ENCODE measurements around the gene FAM163A.

FAM163A gene

GRCh38 chr1:179809506-179810366 lies 66.6 kb downstream of the FAM163A start:
- Histone ChIP-seq H3K9ac (ENCODE audit: insufficient read length) (no peak overlapping the region), H3K9me3 (ENCODE audit: low read depth, low read length) (no peaks in the 10 kb centered on the region), H3K27ac (no peak overlapping the region), H3K36me3 (ENCODE audit: insufficient read depth, low read length) (no peaks in the 10 kb centered on the region), H3K4me3 (no peak overlapping the region)
- TF ChIP-seq EZH2 (IDR thresholded peaks at IDR 0.05), result no peak
- TF ChIP-seq POLR2AphosphoS5 (IDR thresholded peaks at IDR 0.05; ENCODE audit: borderline replicate concordance, low read depth, low read length), result no peak
- no peak for TF ChIP-seq FOXP2 (optimal IDR thresholded peaks at IDR 0.05; ENCODE audit: control extremely low read depth, extremely low read length, insufficient read depth)
- peak; percentile 45 for DNase-seq (ENCODE audit: low read depth, low spot score)

DNA sequence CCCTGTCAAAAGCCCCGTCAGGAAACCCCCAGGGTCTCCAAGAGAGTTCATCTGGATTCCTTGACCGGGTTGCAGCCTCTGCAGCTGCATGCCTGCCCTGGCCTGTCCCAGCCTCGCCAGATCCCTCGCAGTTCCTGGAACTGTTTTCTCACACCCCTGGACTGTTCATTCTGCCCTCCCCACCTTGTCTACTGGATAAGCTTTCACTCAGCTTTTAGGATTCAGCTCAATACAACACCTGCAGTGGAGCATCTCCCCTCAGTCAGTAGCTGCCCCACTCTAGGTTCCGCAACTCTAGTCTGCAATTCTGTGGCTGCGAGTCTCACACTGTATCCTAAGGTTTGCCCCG lies 67.2 kb downstream of the FAM163A start:
- Histone ChIP-seq H3K27ac (no peak overlapping the region), H3K9ac (ENCODE audit: insufficient read length) (no peak overlapping the region), H3K36me3 (ENCODE audit: insufficient read depth, low read length) (no peaks in the 10 kb centered on the region), H3K9me3 (ENCODE audit: low read depth, low read length) (no peaks in the 10 kb centered on the region), H3K4me3 (no peak overlapping the region)
- no peak for DNase-seq (ENCODE audit: low read depth, low spot score)
- TF ChIP-seq FOXP2 (optimal IDR thresholded peaks at IDR 0.05; ENCODE audit: control extremely low read depth, extremely low read length, insufficient read depth) (no peak), POLR2AphosphoS5 (IDR thresholded peaks at IDR 0.05; ENCODE audit: borderline replicate concordance, low read depth, low read length) (no peak), EZH2 (IDR thresholded peaks at IDR 0.05) (no peak)

GRCh38 chr1:179812501-179813292 lies 69.6 kb downstream of the FAM163A start:
- DNase-seq (ENCODE audit: low read depth, low spot score), result no peak
- no peaks in the 10 kb centered on the region for H3K9me3 ChIP-seq (ENCODE audit: low read depth, low read length)
- H3K9ac ChIP-seq (ENCODE audit: insufficient read length), result no peak overlapping the region
- no peaks in the 10 kb centered on the region for H3K36me3 ChIP-seq (ENCODE audit: insufficient read depth, low read length)
- H3K4me3 ChIP-seq, result no peak overlapping the region
- TF ChIP-seq EZH2 (IDR thresholded peaks at IDR 0.05), result no peak
- no peak for TF ChIP-seq FOXP2 (optimal IDR thresholded peaks at IDR 0.05; ENCODE audit: control extremely low read depth, extremely low read length, insufficient read depth)
- TF ChIP-seq POLR2AphosphoS5 (IDR thresholded peaks at IDR 0.05; ENCODE audit: borderline replicate concordance, low read depth, low read length), result no peak
- no peak overlapping the region for H3K27ac ChIP-seq

DNA sequence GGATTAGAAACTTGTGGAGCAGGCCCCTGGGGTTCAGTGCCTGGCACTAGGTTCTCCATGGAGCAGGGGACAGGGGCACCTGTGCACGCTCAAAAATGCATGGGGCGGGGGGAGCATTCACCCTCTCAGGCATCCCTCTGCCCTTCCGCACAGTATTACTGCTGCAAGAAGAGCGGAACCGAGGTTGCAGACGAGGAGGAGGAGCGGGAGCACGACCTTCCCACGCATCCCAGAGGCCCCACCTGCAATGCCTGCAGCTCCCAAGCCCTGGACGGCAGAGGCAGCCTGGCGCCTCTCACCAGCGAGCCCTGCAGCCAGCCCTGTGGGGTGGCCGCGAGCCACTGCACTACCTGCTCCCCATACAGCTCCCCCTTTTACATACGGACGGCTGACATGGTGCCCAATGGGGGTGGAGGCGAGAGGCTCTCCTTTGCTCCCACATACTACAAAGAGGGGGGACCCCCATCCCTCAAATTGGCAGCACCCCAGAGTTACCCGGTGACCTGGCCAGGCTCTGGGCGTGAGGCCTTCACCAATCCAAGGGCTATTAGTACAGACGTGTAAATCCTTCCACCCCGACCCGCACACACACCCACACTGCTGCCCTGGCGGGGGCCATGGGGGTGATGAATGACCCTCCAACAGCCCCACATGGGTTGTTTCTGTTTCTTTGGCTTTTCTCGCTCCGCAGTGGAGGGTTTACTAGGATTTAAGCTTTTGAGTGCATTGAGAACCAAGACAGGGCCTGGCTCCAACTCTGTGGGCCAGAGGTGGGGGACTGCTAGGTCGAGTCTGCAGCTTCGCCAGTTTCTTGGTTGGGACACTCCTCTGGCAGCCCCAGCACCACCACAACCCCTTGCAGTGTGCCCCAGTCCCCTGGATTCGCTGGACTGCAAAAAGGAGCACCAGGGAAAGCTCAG lies 70.8 kb downstream of the FAM163A start:
- H3K4me3 ChIP-seq, result peak overlapping the region; percentile 74
- no peaks in the 10 kb centered on the region for H3K9me3 ChIP-seq (ENCODE audit: low read depth, low read length)
- no peak for DNase-seq (ENCODE audit: low read depth, low spot score)
- TF ChIP-seq FOXP2 (optimal IDR thresholded peaks at IDR 0.05; ENCODE audit: control extremely low read depth, extremely low read length, insufficient read depth) (no peak), POLR2AphosphoS5 (IDR thresholded peaks at IDR 0.05; ENCODE audit: borderline replicate concordance, low read depth, low read length) (no peak), EZH2 (IDR thresholded peaks at IDR 0.05) (no peak)
- no peak overlapping the region for H3K9ac ChIP-seq (ENCODE audit: insufficient read length)
- H3K36me3 ChIP-seq (ENCODE audit: insufficient read depth, low read length), result no peaks in the 10 kb centered on the region
- H3K27ac ChIP-seq, result no peak overlapping the region

- no peak for DNase-seq (ENCODE audit: low read depth, low spot score)
- TF ChIP-seq FOXP2 (optimal IDR thresholded peaks at IDR 0.05; ENCODE audit: control extremely low read depth, extremely low read length, insufficient read depth) (no peak), POLR2AphosphoS5 (IDR thresholded peaks at IDR 0.05; ENCODE audit: borderline replicate concordance, low read depth, low read length) (no peak), EZH2 (IDR thresholded peaks at IDR 0.05) (no peak)
- no peaks in the 10 kb centered on the region for H3K36me3 ChIP-seq (ENCODE audit: insufficient read depth, low read length)
- H3K9me3 ChIP-seq (ENCODE audit: low read depth, low read length), result no peaks in the 10 kb centered on the region
- no peak overlapping the region for H3K27ac ChIP-seq
- H3K4me3 ChIP-seq, result peak overlapping the region; percentile 74
- H3K9ac ChIP-seq (ENCODE audit: insufficient read length), result no peak overlapping the region
These were observed 71.4 kb downstream of the FAM163A start for GRCh38 chr1:179814546-179814838.

- Histone ChIP-seq H3K36me3 (ENCODE audit: insufficient read depth, low read length) (no peaks in the 10 kb centered on the region), H3K4me3 (peak overlapping the region; percentile 74), H3K27ac (no peak overlapping the region), H3K9me3 (ENCODE audit: low read depth, low read length) (no peaks in the 10 kb centered on the region), H3K9ac (ENCODE audit: insufficient read length) (no peak overlapping the region)
- TF ChIP-seq POLR2AphosphoS5 (IDR thresholded peaks at IDR 0.05; ENCODE audit: borderline replicate concordance, low read depth, low read length), result no peak
- no peak for TF ChIP-seq EZH2 (IDR thresholded peaks at IDR 0.05)
- no peak for TF ChIP-seq FOXP2 (optimal IDR thresholded peaks at IDR 0.05; ENCODE audit: control extremely low read depth, extremely low read length, insufficient read depth)
- DNase-seq (ENCODE audit: low read depth, low spot score), result no peak
These were observed 72.5 kb downstream of the FAM163A start for GRCh38 chr1:179815641-179816040.

DNA sequence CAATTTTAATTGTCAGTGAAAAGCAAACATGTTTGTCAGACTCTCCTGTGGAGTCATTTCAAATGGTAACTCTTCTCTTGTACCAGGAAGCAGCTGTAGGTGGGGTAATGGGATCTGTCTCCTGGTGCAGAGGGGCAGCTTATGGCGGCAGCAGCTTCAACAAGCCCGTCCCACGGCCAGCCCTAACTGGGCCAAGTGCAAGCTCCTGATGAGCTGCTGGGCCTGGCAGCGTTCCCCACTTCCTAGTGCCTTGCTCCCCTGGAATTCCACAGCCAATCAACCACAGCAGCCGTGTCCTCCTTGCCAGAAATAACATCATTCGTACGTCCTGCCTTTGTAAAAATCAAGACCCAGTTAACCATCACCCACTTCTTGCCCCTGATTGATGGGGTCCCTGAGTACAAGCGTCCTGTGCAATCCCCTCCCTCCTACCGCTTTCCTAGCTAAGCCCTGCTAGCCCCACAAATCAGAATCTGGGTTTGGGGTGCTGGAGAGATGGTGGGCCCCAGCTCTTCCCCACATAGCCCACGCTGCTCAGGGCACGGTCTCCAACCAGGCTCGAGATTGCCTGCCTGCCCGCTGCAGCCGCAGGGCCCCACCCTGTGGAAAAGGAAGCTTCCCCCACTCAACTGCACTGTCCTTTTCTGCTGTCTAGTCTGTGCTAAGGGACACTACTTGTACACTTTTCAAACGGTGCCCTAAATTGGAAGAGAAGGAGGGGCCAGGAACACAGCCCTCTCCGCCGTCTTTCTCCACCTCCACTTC lies 73.3 kb downstream of the FAM163A start:
- Histone ChIP-seq H3K27ac (no peak overlapping the region), H3K9ac (ENCODE audit: insufficient read length) (no peak overlapping the region), H3K4me3 (no peak overlapping the region), H3K36me3 (ENCODE audit: insufficient read depth, low read length) (no peaks in the 10 kb centered on the region), H3K9me3 (ENCODE audit: low read depth, low read length) (no peaks in the 10 kb centered on the region)
- no peak for DNase-seq (ENCODE audit: low read depth, low spot score)
- TF ChIP-seq FOXP2 (optimal IDR thresholded peaks at IDR 0.05; ENCODE audit: control extremely low read depth, extremely low read length, insufficient read depth) (no peak), EZH2 (IDR thresholded peaks at IDR 0.05) (no peak), POLR2AphosphoS5 (IDR thresholded peaks at IDR 0.05; ENCODE audit: borderline replicate concordance, low read depth, low read length) (no peak)

Data from SK-N-MC (cell line).